Effector memory CD8-positive, alpha-beta T cell (primary cell): ENCODE measurements around the gene STX16.

Experiments used
- ATAC-seq: fragments of 150-1000 bp; cut with Tn5 transposase; replicated peaks from 2 replicates; pipeline ENCODE4 v1.10.0; 2021; ENCODE audit warnings: mild to moderate bottlenecking, moderate library complexity
- DNase-seq, 3 experiments: peaks; one replicate each; pipeline ENCODE4 v3.0.0; 2021
- H3K27ac Mint-ChIP-seq, 2 donors: one replicate each; pipeline ENCODE4 v1.8.0; 2022; ENCODE audit warnings: mild to moderate bottlenecking in 2 of 2, mixed read lengths in 2 of 2, moderate library complexity in 2 of 2
- H3K27me3 Mint-ChIP-seq, 2 donors: one replicate each; pipeline ENCODE4 v1.8.0; 2022; ENCODE audit warnings: mixed read lengths in 2 of 2
- H3K36me3 Mint-ChIP-seq: one replicate; pipeline ENCODE4 v1.8.0; 2022; ENCODE audit warnings: mild to moderate bottlenecking, moderate library complexity, mixed read lengths; ENCODE audit not compliant: insufficient read depth
- H3K4me1 Mint-ChIP-seq, 2 donors: one replicate each; pipeline ENCODE4 v1.8.0; 2022; ENCODE audit warnings: low read depth in 2 of 2, mixed read lengths in 2 of 2
- H3K4me3 Mint-ChIP-seq, 2 donors: one replicate each; pipeline ENCODE4 v1.8.0; 2022; ENCODE audit warnings: mild to moderate bottlenecking in 2 of 2, mixed read lengths in 2 of 2, moderate library complexity in 2 of 2
- H3K9me3 Mint-ChIP-seq, 2 donors: one replicate each; pipeline ENCODE4 v1.8.0; 2022; ENCODE audit warnings: mixed read lengths in 2 of 2
- total RNA-seq, 9 experiments: gene quantifications; one replicate each; lab custom pipeline; 2026; lab: John Stamatoyannopoulos, UW

The STX16 gene
- total RNA-seq = 12.8 to 84.9 (median 27.0) reads per million in 9 experiments

DNA sequence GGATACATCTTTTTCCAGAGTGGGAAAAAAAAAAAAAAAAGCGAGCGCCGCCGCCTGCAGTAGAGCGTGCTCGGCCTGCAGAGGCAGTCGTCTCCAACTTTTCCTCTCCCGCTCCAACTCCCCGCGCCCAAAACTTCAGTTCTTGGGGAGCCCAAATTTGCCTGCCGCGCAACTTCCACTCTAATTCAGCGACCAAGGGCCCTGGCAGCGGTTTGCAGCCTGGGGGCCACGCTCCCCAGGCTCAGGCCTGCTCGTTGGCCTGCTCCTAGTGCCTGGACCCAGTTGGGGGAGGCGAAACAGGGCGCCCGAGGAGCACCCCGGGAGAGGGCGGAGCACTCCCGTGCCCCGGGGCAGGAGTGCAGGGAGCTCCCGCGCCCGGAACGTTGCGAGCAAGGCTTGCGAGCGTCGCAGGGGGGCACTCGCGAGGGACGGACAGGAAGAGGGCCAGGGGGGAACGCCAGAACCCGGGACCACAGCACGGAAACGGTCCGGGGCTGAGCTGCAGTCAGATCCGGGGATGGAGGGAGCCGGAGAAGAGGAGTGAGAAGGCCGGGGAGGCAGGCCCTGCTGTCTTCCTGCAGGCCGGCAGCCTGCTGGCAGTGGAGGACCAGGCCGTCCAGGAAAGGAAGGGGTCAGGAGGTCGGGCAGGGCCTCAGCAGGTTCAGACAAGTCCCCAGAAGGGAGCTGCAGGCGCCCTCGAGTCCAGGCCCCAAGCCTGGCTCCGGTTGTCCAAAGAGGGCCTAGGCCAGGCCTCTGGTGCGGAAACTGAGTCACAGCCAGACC lies at the start of gene STX16:
TSS of gene STX16 (plus strand) at position 508 of the 783 bp plus-strand sequence. CDS start 724 bp downstream, outside the sequence.
- Mint-ChIP-seq H3K4me3 (peak within 1 kb of the TSS; percentile 92 to 98), H3K9me3 (no peaks in the 10 kb centered on the region), H3K4me1 (peaks cover 23 to 33% of the 10 kb centered on the region in 2 donors), H3K36me3 (peaks cover 32% of the 10 kb centered on the region), H3K27ac (peak within 1 kb of the TSS; percentile 96 to 99), H3K27me3 (no peaks in the 10 kb centered on the region)
- ATAC-seq = peak; percentile 65
- DNase-seq = peak; percentile 74 to 77 (median 74)

- H3K4me3 Mint-ChIP-seq = no peak overlapping the region
- no peak for ATAC-seq
- no peaks in the 10 kb centered on the region for H3K4me1 Mint-ChIP-seq
- no peaks in the 10 kb centered on the region for H3K36me3 Mint-ChIP-seq
- DNase-seq = no peak
- H3K27me3 Mint-ChIP-seq = peaks cover 21 to 22% of the 10 kb centered on the region in 2 donors
- no peaks in the 10 kb centered on the region for H3K9me3 Mint-ChIP-seq
- no peak overlapping the region for H3K27ac Mint-ChIP-seq
These were observed 49.0 kb upstream of the STX16 start for GRCh38 chr20:58602124-58602523.

- H3K36me3 Mint-ChIP-seq = no peaks in the 10 kb centered on the region
- no peak for ATAC-seq
- no peaks in the 10 kb centered on the region for H3K9me3 Mint-ChIP-seq
- H3K27ac Mint-ChIP-seq = no peak overlapping the region
- H3K4me3 Mint-ChIP-seq = no peak overlapping the region
- no peaks in the 10 kb centered on the region for H3K4me1 Mint-ChIP-seq
- no peak for DNase-seq
- H3K27me3 Mint-ChIP-seq = peaks cover 30 to 35% of the 10 kb centered on the region in 2 donors
These were observed 47.4 kb upstream of the STX16 start for GRCh38 chr20:58603721-58604120.

- H3K4me1 Mint-ChIP-seq = no peaks in the 10 kb centered on the region
- peaks cover 30 to 35% of the 10 kb centered on the region in 2 donors for H3K27me3 Mint-ChIP-seq
- no peak overlapping the region for H3K27ac Mint-ChIP-seq
- no peaks in the 10 kb centered on the region for H3K36me3 Mint-ChIP-seq
- no peak for ATAC-seq
- H3K4me3 Mint-ChIP-seq = no peak overlapping the region
- no peaks in the 10 kb centered on the region for H3K9me3 Mint-ChIP-seq
- DNase-seq = no peak
These were observed 46.8 kb upstream of the STX16 start for GRCh38 chr20:58604128-58604881.

DNA sequence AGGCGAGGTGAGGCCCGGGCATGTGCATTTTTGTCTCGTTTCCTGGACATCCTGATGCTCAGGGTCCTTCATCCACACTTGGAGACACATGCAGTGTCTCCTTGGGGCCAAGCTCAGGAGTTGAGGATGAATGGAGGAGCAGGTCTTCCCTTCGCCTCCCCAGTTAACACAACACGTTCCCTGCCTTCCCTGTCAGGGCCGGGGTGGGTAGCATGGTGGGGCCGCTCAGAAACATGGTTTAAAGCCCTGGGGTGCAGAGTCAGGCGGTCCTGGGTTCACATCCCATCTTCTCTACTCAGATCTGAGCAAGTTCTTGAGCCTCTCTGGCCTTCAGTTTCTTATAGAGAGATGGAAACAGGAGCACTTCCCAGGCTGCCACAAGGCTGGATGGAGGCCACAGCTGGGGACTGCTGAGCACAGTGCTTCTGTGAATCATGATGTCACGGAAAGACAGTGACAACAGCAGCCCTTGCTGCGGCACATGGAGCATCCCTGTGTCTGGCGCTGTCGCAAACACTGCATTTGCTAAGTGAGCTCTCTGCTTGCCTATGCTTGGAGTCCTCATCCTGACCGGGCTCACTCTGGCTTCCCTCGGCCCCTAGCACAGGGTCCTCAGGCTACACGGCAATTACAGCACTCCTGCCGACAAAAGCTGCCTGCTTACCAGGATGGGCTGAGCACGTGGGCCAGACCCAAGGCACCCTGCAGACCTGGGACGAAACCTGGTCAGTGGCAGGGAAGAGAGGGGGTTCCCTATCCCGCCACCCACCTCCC lies 45.6 kb upstream of the STX16 start:
- ATAC-seq = no peak
- no peak overlapping the region for H3K27ac Mint-ChIP-seq
- no peak overlapping the region for H3K4me3 Mint-ChIP-seq
- peaks cover 30 to 37% of the 10 kb centered on the region in 2 donors for H3K27me3 Mint-ChIP-seq
- H3K36me3 Mint-ChIP-seq = no peaks in the 10 kb centered on the region
- DNase-seq = no peak
- no peaks in the 10 kb centered on the region for H3K9me3 Mint-ChIP-seq
- H3K4me1 Mint-ChIP-seq = no peaks in the 10 kb centered on the region

DNA sequence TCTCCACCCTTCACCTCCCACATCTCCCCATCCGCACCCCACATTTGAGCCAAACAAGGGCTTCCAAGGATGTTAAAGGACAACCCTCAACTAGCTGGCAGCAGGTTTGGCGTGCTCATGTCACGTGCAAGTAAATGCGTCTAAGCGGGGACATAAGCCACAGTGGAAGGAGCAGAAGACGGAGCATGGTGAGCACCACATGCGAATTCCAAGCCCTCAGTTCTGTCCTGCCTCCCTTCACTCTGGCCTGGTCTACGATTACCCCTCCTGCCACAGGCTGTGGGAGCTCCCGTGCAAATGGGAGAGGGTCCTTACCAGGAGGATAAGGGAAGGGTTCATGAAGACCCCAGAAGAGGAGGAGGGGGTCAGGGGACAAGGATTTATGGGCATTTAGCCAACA lies 44.9 kb upstream of the STX16 start:
- Mint-ChIP-seq H3K4me3 (no peak overlapping the region), H3K9me3 (no peaks in the 10 kb centered on the region), H3K27me3 (peaks cover 30 to 44% of the 10 kb centered on the region in 2 donors), H3K36me3 (no peaks in the 10 kb centered on the region), H3K27ac (no peak overlapping the region), H3K4me1 (no peaks in the 10 kb centered on the region)
- DNase-seq (no peak), ATAC-seq (no peak)

GRCh38 chr20:58608096-58608840 lies 42.8 kb upstream of the STX16 start:
- Mint-ChIP-seq H3K27me3 (peaks cover 21 to 45% of the 10 kb centered on the region in 2 donors), H3K4me3 (no peak overlapping the region), H3K27ac (no peak overlapping the region), H3K9me3 (no peaks in the 10 kb centered on the region), H3K4me1 (no peaks in the 10 kb centered on the region), H3K36me3 (no peaks in the 10 kb centered on the region)
- ATAC-seq (no peak), DNase-seq (no peak)

- no peak for ATAC-seq
- DNase-seq = no peak
- H3K4me3 Mint-ChIP-seq = no peak overlapping the region
- H3K36me3 Mint-ChIP-seq = no peaks in the 10 kb centered on the region
- no peaks in the 10 kb centered on the region for H3K9me3 Mint-ChIP-seq
- H3K4me1 Mint-ChIP-seq = no peaks in the 10 kb centered on the region
- no peak overlapping the region for H3K27ac Mint-ChIP-seq
- peaks cover 21 to 47% of the 10 kb centered on the region in 2 donors for H3K27me3 Mint-ChIP-seq
These were observed 42.1 kb upstream of the STX16 start for GRCh38 chr20:58609026-58609425.

DNA sequence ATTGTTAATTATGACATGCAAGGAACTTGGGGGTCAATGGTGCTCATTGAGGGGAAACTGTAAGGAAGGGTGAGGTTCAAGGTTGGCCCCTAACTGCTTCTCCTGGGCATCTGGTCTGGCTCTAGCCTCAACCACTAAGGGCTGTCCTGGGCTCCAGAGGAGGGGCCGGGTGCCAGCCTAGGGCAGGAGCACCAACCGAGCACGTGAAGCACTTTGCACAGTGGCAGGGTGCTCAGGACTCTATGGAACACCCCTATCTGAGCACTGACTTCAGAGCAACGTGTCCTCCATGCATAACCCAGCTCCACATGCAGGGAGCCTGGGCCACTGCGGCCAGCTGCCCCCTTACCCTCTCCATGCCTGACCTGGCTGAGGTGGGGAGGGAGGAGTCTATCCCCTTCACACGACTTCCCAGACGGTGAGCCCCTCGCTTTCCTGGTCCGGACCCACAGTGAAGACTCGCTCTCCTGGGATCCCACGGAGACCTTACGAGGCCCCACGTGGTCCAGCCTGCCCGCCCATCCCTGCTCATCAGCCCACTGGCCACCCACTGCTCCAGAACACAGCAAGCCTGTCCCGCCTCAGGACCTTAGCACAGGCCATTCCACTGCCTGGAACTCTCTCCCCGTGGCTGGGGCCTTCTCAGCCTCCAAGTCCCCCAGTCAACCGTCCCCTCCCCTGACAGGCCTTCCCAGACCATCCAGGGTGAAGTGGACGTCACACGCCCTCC lies 40.8 kb upstream of the STX16 start:
- Mint-ChIP-seq H3K36me3 (no peaks in the 10 kb centered on the region), H3K4me1 (no peaks in the 10 kb centered on the region), H3K4me3 (no peak overlapping the region), H3K27me3 (peaks cover 25 to 49% of the 10 kb centered on the region in 2 donors), H3K9me3 (no peaks in the 10 kb centered on the region), H3K27ac (no peak overlapping the region)
- ATAC-seq (no peak), DNase-seq (no peak)

DNA sequence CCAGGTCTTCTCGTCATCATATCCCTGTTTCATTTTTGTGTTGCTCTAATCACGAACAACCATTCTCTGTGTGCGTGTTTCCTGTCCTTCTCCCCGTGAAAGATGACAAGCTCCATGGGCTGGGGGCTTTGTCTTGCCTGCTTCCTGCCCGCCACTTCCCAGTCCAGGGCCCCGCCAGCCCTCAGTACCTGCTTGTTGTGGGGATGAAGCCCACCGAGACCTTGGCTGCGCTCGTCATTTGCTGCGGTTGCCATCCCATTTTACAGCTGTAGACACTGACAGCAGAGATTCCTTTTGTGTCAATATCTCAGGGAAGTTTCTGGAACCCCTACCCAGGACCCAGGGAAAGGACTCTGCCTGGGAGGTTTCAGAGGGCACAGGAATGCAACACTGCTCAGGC lies 40.3 kb upstream of the STX16 start:
- Mint-ChIP-seq H3K36me3 (no peaks in the 10 kb centered on the region), H3K27ac (no peak overlapping the region), H3K9me3 (no peaks in the 10 kb centered on the region), H3K4me3 (no peak overlapping the region), H3K4me1 (no peaks in the 10 kb centered on the region), H3K27me3 (peaks cover 30 to 55% of the 10 kb centered on the region in 2 donors)
- ATAC-seq (no peak), DNase-seq (no peak)

DNA sequence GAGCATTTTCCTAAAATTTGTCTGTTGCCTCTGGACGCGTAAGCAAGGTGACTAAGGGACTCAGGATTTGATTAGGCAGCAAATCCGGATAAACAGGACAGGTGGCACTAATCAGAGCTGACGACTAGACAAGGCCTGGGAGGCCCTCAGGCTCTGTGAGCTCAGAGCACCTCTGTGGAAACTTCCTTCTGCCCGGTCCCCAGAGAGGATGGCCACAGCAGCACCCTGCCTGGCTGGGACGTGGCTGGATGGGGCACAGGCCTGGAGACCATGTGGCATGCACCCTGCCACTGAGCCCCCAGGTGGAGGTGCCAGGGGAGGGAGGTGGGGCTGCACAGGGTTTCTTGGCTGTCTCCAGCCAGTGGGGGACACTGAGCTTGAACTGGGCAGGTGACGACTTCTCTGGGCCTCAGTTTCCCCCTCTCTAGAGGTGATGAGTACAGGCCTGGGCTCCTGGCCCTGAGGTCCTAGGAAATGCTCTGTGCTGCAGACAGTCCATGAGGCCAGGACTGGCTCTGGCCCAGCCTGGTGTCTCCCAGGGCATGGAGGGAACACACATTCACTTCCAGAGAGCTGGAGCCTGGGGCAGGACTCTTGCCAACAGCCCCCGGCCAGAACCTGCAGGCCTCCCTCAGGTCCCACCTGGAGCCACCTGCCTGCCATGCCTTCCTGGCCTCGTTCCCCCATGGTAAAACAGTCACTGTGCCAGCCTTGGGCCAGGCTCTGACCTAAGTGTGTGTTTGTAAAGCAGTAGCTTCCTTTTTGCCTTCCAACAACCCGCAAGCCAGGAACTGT lies 39.6 kb upstream of the STX16 start:
- Mint-ChIP-seq H3K27me3 (peaks cover 33 to 58% of the 10 kb centered on the region in 2 donors), H3K4me3 (no peak overlapping the region), H3K27ac (no peak overlapping the region), H3K4me1 (no peaks in the 10 kb centered on the region), H3K36me3 (no peaks in the 10 kb centered on the region), H3K9me3 (no peaks in the 10 kb centered on the region)
- ATAC-seq (no peak), DNase-seq (no peak)
